AG08396 (cell line): ENCODE data around the gene MACROD2.
A peak's percentile ranks its signal among the peaks of the same experiment; 100 is the strongest.

Experiments
- DNase-seq: peaks from one replicate; pipeline ENCODE4 v3.0.0; 2012; ENCODE audit warnings: low spot score, mixed read lengths

MACROD2 gene

GRCh38 chr20:15596220-15596890, 1601.0 kb downstream of the MACROD2 start:
- DNase-seq, result no peak

GRCh38 chr20:15597306-15597705, 1602.0 kb downstream of the MACROD2 start:
- DNase-seq, result no peak

- DNase-seq, result no peak
Measured at GRCh38 chr20:15599961-15600360, 1604.6 kb downstream of the MACROD2 start.

GRCh38 chr20:15600565-15600964, 1605.2 kb downstream of the MACROD2 start:
- DNase-seq, result no peak

GRCh38 chr20:15603506-15603905, 1608.2 kb downstream of the MACROD2 start:
- no peak for DNase-seq

- no peak for DNase-seq
Measured at GRCh38 chr20:15603978-15604805, 1608.9 kb downstream of the MACROD2 start.

GRCh38 chr20:15609921-15610320, 1614.6 kb downstream of the MACROD2 start:
- DNase-seq, result no peak

GRCh38 chr20:15610787-15611186, 1615.5 kb downstream of the MACROD2 start:
- no peak for DNase-seq

GRCh38 chr20:15611541-15611940, 1616.2 kb downstream of the MACROD2 start:
- no peak for DNase-seq

- no peak for DNase-seq
Measured at GRCh38 chr20:15612198-15612597, 1616.9 kb downstream of the MACROD2 start.

- DNase-seq, result no peak
Measured at GRCh38 chr20:15612769-15613168, 1617.5 kb downstream of the MACROD2 start.

GRCh38 chr20:15613530-15613929, 1618.2 kb downstream of the MACROD2 start:
- peak; percentile 8 for DNase-seq

- peak; percentile 7 for DNase-seq
Measured at GRCh38 chr20:15616626-15617025, 1621.3 kb downstream of the MACROD2 start.

GRCh38 chr20:15618110-15618509, 1622.8 kb downstream of the MACROD2 start:
- no peak for DNase-seq

GRCh38 chr20:15618912-15619311, 1623.6 kb downstream of the MACROD2 start:
- no peak for DNase-seq

GRCh38 chr20:15619341-15619740, 1624.0 kb downstream of the MACROD2 start:
- DNase-seq, result no peak

GRCh38 chr20:15619816-15620215, 1624.5 kb downstream of the MACROD2 start:
- DNase-seq, result no peak

GRCh38 chr20:15622368-15622767, 1627.1 kb downstream of the MACROD2 start:
- DNase-seq, result no peak

- no peak for DNase-seq
Measured at GRCh38 chr20:15623215-15623614, 1627.9 kb downstream of the MACROD2 start.

GRCh38 chr20:15625981-15626380, 1630.7 kb downstream of the MACROD2 start:
- DNase-seq, result no peak

GRCh38 chr20:15627089-15627488, 1631.8 kb downstream of the MACROD2 start:
- no peak for DNase-seq

- DNase-seq, result no peak
Measured at GRCh38 chr20:15627501-15627903, 1632.2 kb downstream of the MACROD2 start.

GRCh38 chr20:15628851-15629353, 1633.6 kb downstream of the MACROD2 start:
- no peak for DNase-seq
